Measurements from ENCODE around the gene TSPEAR. TPM values are rescaled to one million over a fixed set of nuclear protein-coding genes. Genes with fewer than 3 reads are reported as not detected.
A peak's percentile ranks its signal among the peaks of the same experiment; 100 is the strongest.

TSPEAR gene
- total RNA-seq, 1 experiment from 2014 or later = 2.1 TPM

DNA sequence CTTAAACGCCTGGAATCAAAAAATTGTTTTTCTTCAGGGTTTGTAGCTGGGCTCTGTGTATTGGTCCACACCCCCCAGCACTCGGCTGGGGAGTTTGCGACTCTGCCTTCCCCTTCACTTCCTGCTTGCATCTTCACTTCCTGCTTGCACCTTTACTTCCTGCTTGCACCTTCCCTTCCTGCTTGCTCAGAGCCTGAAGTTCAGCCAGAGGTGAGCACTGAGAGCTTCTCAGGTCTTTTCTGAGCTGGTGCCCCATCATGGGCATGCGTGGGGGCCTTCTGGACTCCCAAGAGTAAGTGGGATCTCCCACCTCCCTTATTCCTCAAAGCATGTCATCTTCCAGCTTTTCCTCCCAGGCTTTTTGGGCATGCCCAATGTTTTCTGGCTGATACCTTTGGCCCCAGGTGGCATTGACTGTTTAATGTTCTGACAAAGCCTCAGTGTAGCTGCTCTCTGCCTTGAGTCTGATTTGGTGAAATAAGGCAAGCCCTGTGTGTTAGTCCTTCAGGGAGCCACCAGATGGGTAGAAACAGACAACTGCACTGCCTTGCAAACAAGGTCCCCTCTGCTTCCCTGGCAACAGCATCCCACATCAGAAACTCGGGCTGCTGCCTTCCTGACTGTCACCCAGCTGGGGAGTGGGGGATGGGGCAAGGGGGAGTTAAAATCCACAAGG, 163.6 kb downstream of the TSPEAR start:
- H3K4me1 Mint-ChIP-seq = peaks cover 46% of the 10 kb centered on the region
- H3K9me3 Mint-ChIP-seq = peaks cover 20% of the 10 kb centered on the region
- ChIA-PET CTCF (no interaction called here), POLR2A (no interaction called here)
- H3K27me3 Mint-ChIP-seq (ENCODE audit: low read depth) = peaks cover 5% of the 10 kb centered on the region; the same call in 1 of the 2 replicates
- TF ChIP-seq ZNF512 (CRISPR knock-in tag; IDR thresholded peaks at IDR 0.05; ENCODE audit: borderline replicate concordance) (no peak), ZNF219 (CRISPR knock-in tag; IDR thresholded peaks at IDR 0.05; ENCODE audit: borderline replicate concordance) (no peak), CBFB (CRISPR knock-in tag; IDR thresholded peaks at IDR 0.05; ENCODE audit: low read depth) (no peak), ZNF121 (CRISPR knock-in tag; IDR thresholded peaks at IDR 0.05) (no peak), HMGA2 (CRISPR knock-in tag; IDR thresholded peaks at IDR 0.05) (no peak), GRHL2 (CRISPR knock-in tag; IDR thresholded peaks at IDR 0.05; ENCODE audit: insufficient replicate concordance, severe bottlenecking) (no peak), ZNF416 (CRISPR knock-in tag; IDR thresholded peaks at IDR 0.05) (no peak), STAT6 (CRISPR knock-in tag; conservative IDR thresholded peaks at IDR 0.05; ENCODE audit: low read depth) (no peak), CDX4 (CRISPR knock-in tag; IDR thresholded peaks at IDR 0.05; ENCODE audit: borderline replicate concordance) (no peak), ZNF138 (CRISPR knock-in tag; conservative IDR thresholded peaks at IDR 0.05) (no peak), MXD4 (CRISPR knock-in tag; IDR thresholded peaks at IDR 0.05; ENCODE audit: borderline replicate concordance) (no peak), AFF4 (CRISPR knock-in tag; IDR thresholded peaks at IDR 0.05; ENCODE audit: borderline replicate concordance) (no peak), CREM (CRISPR knock-in tag; IDR thresholded peaks at IDR 0.05) (no peak), NFATC4 (CRISPR knock-in tag; IDR thresholded peaks at IDR 0.05) (no peak), ZNF671 (CRISPR knock-in tag; IDR thresholded peaks at IDR 0.05) (no peak), ARID4B (CRISPR knock-in tag; IDR thresholded peaks at IDR 0.05; ENCODE audit: borderline replicate concordance) (no peak), ZNF425 (CRISPR knock-in tag; conservative IDR thresholded peaks at IDR 0.05) (no peak), ZNF232 (CRISPR knock-in tag; IDR thresholded peaks at IDR 0.05) (no peak)
- peak overlapping the region; percentile 92 for H3K27ac Mint-ChIP-seq
- DNase-seq (ENCODE audit: low spot score) (no peak), ATAC-seq (no peak)
- peaks cover 8% of the 10 kb centered on the region for H3K36me3 Mint-ChIP-seq
- no peak overlapping the region for H3K4me3 Mint-ChIP-seq
